ENCODE measurements around the gene CNN2.

CNN2 gene

GRCh38 chr19:1052349-1052975 lies 26.1 kb downstream of the CNN2 start:
- no peak overlapping the region for H3K27ac Mint-ChIP-seq
- no peak for TF ChIP-seq CTCF (IDR thresholded peaks at IDR 0.05; ENCODE audit: unreplicated experiment in 3 of 3)
- no peaks in the 10 kb centered on the region for H3K4me1 Mint-ChIP-seq
- peaks cover 3% of the 10 kb centered on the region for H3K36me3 Mint-ChIP-seq (ENCODE audit: low read depth)
- no peaks in the 10 kb centered on the region for H3K9me3 Mint-ChIP-seq
- no peak overlapping the region for H3K4me3 Mint-ChIP-seq
- H3K27me3 Mint-ChIP-seq (ENCODE audit: low read depth): no peaks in the 10 kb centered on the region

GRCh38 chr19:1053176-1054101 lies 27.0 kb downstream of the CNN2 start:
- Mint-ChIP-seq H3K36me3 (ENCODE audit: low read depth) (peaks cover 4% of the 10 kb centered on the region), H3K27me3 (ENCODE audit: low read depth) (no peaks in the 10 kb centered on the region), H3K27ac (no peak overlapping the region), H3K4me1 (no peaks in the 10 kb centered on the region), H3K9me3 (no peaks in the 10 kb centered on the region), H3K4me3 (no peak overlapping the region)
- no peak for TF ChIP-seq CTCF (IDR thresholded peaks at IDR 0.05; ENCODE audit: unreplicated experiment in 3 of 3)

- no peak for TF ChIP-seq CTCF (IDR thresholded peaks at IDR 0.05; ENCODE audit: unreplicated experiment in 3 of 3)
- peaks cover 4% of the 10 kb centered on the region for H3K36me3 Mint-ChIP-seq (ENCODE audit: low read depth)
- H3K27me3 Mint-ChIP-seq (ENCODE audit: low read depth): peaks cover under 1% of the 10 kb centered on the region
- H3K27ac Mint-ChIP-seq: no peak overlapping the region
- no peaks in the 10 kb centered on the region for H3K9me3 Mint-ChIP-seq
- no peaks in the 10 kb centered on the region for H3K4me1 Mint-ChIP-seq
- no peak overlapping the region for H3K4me3 Mint-ChIP-seq
Observed at GRCh38 chr19:1054102-1055027, 28.0 kb downstream of the CNN2 start.

GRCh38 chr19:1055028-1055425 lies 28.6 kb downstream of the CNN2 start:
- Mint-ChIP-seq H3K27me3 (ENCODE audit: low read depth) (peaks cover 3% of the 10 kb centered on the region), H3K4me3 (no peak overlapping the region), H3K36me3 (ENCODE audit: low read depth) (peaks cover 4% of the 10 kb centered on the region), H3K4me1 (no peaks in the 10 kb centered on the region), H3K9me3 (no peaks in the 10 kb centered on the region), H3K27ac (no peak overlapping the region)
- no peak for TF ChIP-seq CTCF (IDR thresholded peaks at IDR 0.05; ENCODE audit: unreplicated experiment in 3 of 3)

GRCh38 chr19:1055886-1056620 lies 29.6 kb downstream of the CNN2 start:
- no peak overlapping the region for H3K4me3 Mint-ChIP-seq
- H3K27me3 Mint-ChIP-seq (ENCODE audit: low read depth): peaks cover 3% of the 10 kb centered on the region
- peaks cover 4% of the 10 kb centered on the region for H3K36me3 Mint-ChIP-seq (ENCODE audit: low read depth)
- no peaks in the 10 kb centered on the region for H3K4me1 Mint-ChIP-seq
- no peak overlapping the region for H3K27ac Mint-ChIP-seq
- H3K9me3 Mint-ChIP-seq: no peaks in the 10 kb centered on the region
- TF ChIP-seq CTCF (IDR thresholded peaks at IDR 0.05; ENCODE audit: unreplicated experiment in 3 of 3): no peak
